ENCODE measurements around the gene ZNF555. TPM values are rescaled to one million over a fixed set of nuclear protein-coding genes. Genes with fewer than 3 reads are reported as not detected.

Gene ZNF555
- total and polyA plus RNA-seq, 9 of the 15 experiments (the other 6 are each of a cell fraction or from before 2014, with no cell fraction given): 2.0 to 6.7 (median 5.4) TPM

DNA sequence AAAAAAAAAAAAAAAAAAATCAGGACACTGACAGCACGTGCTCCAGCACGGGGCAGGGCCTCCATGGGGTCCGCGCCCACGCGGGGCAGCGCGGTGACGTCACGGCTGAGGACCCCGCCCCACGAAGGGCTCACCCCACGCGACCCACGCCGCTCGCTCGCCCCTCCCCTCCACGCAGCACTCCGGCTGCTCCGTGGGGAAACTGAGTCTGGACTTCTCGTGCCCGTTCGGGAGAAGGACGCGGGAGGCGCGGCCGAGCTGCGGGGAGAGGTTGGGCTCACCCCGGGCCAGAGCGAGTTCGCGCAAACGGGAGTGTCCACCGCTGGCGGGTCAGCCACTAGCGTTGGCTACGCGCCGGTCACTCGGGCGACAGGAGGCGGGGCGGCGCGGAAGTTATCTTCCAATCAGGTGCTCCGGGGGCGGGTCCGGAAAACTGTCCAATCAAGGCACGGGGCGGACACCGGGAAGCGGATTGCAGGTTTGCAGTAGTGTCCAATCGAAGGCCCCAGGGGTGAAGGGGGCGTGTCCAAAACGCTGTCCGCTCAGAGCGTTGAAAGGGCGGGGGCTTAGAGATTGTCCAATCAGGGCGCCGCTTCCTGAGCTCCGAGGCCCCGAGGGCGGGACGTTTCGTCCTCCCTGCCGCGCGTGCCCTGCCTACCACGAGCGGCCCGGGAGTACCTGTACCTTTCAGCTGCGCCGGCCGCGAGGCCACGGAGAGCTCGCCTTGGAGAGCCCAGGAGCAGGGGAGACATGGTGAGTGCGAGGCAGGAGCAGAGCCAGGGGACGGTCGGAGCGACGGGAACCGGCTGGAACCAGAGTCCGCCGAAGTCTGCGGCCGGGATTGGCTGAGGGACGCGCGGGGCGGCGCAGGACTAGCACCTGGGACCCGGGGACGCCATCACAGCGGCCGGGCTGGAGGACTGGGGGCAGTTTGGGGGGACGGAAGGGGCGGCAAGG lies 59.3 kb downstream of the ZNF555 start, which contains the start of gene ZNF57 (continued):
- no peak for TF ChIP-seq SLC30A9 (CRISPR knock-in tag; IDR thresholded peaks at IDR 0.05)
- TF ChIP-seq RB1 (IDR thresholded peaks at IDR 0.05; ENCODE audit: low read depth): peak; percentile 79
- TF ChIP-seq, protein P1, sequence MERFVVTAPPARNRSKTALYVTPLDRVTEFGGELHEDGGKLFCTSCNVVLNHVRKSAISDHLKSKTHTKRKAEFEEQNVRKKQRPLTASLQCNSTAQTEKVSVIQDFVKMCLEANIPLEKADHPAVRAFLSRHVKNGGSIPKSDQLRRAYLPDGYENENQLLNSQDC (CRISPR knock-in tag; IDR thresholded peaks at IDR 0.05): no peak
- TF ChIP-seq GATAD2A (IDR thresholded peaks at IDR 0.05): peak; percentile 89; the same call in 1 of the 2 replicates
- TF ChIP-seq MBD2 (IDR thresholded peaks at IDR 0.05; ENCODE audit: borderline replicate concordance, low read depth): peak; percentile 86
- peak; percentile 67 for TF ChIP-seq EGR1 (conservative IDR thresholded peaks at IDR 0.05)
- TF ChIP-seq FOS (IDR thresholded peaks at IDR 0.05; ENCODE audit: extremely low read depth, insufficient read length): peak; percentile 84
- TF ChIP-seq SETDB1 (IDR thresholded peaks at IDR 0.05; ENCODE audit: low read length): no peak
- no peak for TF ChIP-seq ILK (tag; IDR thresholded peaks at IDR 0.05; ENCODE audit: borderline replicate concordance, low read depth)
- TF ChIP-seq ZNF197 (CRISPR knock-in tag; IDR thresholded peaks at IDR 0.05; ENCODE audit: low read depth): no peak
- no peak for TF ChIP-seq NEUROD1 (IDR thresholded peaks at IDR 0.05; ENCODE audit: borderline replicate concordance, low read depth, low read length, partially characterized antibody)
- TF ChIP-seq NR4A1 (CRISPR knock-in tag; IDR thresholded peaks at IDR 0.05): no peak
- TF ChIP-seq NR4A1 (tag; IDR thresholded peaks at IDR 0.05): no peak
- TF ChIP-seq, protein P2, sequence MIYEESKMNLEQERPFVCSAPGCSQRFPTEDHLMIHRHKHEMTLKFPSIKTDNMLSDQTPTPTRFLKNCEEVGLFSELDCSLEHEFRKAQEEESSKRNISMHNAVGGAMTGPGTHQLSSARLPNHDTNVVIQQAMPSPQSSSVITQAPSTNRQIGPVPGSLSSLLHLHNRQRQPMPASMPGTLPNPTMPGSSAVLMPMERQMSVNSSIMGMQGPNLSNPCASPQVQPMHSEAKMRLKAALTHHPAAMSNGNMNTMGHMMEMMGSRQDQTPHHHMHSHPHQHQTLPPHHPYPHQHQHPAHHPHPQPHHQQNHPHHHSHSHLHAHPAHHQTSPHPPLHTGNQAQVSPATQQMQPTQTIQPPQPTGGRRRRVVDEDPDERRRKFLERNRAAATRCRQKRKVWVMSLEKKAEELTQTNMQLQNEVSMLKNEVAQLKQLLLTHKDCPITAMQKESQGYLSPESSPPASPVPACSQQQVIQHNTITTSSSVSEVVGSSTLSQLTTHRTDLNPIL (CRISPR knock-in tag; IDR thresholded peaks at IDR 0.05): no peak
- no peak for TF ChIP-seq FIP1L1 (IDR thresholded peaks at IDR 0.05; ENCODE audit: low read depth, low read length, poor library complexity, severe bottlenecking)
- no peak for TF ChIP-seq ETV5 (CRISPR knock-in tag; IDR thresholded peaks at IDR 0.05; ENCODE audit: low read depth)
- TF ChIP-seq TAL1 (IDR thresholded peaks at IDR 0.05): no peak
- TF ChIP-seq HDAC3 (IDR thresholded peaks at IDR 0.05; ENCODE audit: borderline replicate concordance, partially characterized antibody): no peak
- TF ChIP-seq, protein P3, sequence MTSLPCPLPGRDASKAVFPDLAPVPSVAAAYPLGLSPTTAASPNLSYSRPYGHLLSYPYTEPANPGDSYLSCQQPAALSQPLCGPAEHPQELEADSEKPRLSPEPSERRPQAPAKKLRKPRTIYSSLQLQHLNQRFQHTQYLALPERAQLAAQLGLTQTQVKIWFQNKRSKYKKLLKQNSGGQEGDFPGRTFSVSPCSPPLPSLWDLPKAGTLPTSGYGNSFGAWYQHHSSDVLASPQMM (CRISPR knock-in tag; IDR thresholded peaks at IDR 0.05): no peak
- TF ChIP-seq ZNF217 (CRISPR knock-in tag; IDR thresholded peaks at IDR 0.05): no peak
- peak; percentile 21; the same call in 1 of the 2 replicates for TF ChIP-seq HDAC2 (IDR thresholded peaks at IDR 0.05)
- TF ChIP-seq KDM4B (IDR thresholded peaks at IDR 0.05; ENCODE audit: borderline replicate concordance in 2 of 2, low read depth in 1 of 2): no peak
- TF ChIP-seq, protein P4, sequence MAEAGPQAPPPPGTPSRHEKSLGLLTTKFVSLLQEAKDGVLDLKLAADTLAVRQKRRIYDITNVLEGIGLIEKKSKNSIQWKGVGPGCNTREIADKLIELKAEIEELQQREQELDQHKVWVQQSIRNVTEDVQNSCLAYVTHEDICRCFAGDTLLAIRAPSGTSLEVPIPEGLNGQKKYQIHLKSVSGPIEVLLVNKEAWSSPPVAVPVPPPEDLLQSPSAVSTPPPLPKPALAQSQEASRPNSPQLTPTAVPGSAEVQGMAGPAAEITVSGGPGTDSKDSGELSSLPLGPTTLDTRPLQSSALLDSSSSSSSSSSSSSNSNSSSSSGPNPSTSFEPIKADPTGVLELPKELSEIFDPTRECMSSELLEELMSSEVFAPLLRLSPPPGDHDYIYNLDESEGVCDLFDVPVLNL (CRISPR knock-in tag; IDR thresholded peaks at IDR 0.05; ENCODE audit: low read depth): no peak
- TF ChIP-seq MYBL2 (IDR thresholded peaks at IDR 0.05; ENCODE audit: low read depth): no peak
- TF ChIP-seq MYBL2 (CRISPR knock-in tag; IDR thresholded peaks at IDR 0.05; ENCODE audit: borderline replicate concordance): no peak

All from K562 (cell line).